Fibroblast of pulmonary artery (primary cell): ENCODE measurements around the gene TRAF2.

Experiments used
- DNase-seq: peaks from one replicate; pipeline ENCODE4 v3.0.0-alpha.2; 2010; ENCODE audit warnings: low read depth
- H3K4me3 ChIP-seq: replicated peaks from 2 replicates; pipeline ENCODE4 v1.5.1; 2011; ENCODE audit warnings: low read depth, mild to moderate bottlenecking, control low read depth, low read length, moderate library complexity
- CTCF ChIP-seq: IDR thresholded peaks from 2 replicates; pipeline ENCODE4 v1.5.1; 2011; ENCODE audit warnings: mild to moderate bottlenecking, control low read depth, low read length, inconsistent platforms; ENCODE audit errors: missing control alignments

TRAF2 gene

GRCh38 chr9:136931611-136932130 lies 45.4 kb downstream of the TRAF2 start:
- no peak for TF ChIP-seq CTCF
- H3K4me3 ChIP-seq = no peak overlapping the region
- no peak for DNase-seq

- DNase-seq = no peak
- no peak overlapping the region for H3K4me3 ChIP-seq
- no peak for TF ChIP-seq CTCF
These were observed 48.0 kb downstream of the TRAF2 start for GRCh38 chr9:136934277-136934676.

- H3K4me3 ChIP-seq = no peak overlapping the region
- DNase-seq = no peak
- no peak for TF ChIP-seq CTCF
These were observed 49.3 kb downstream of the TRAF2 start for GRCh38 chr9:136935651-136936050.

- no peak for DNase-seq
- no peak overlapping the region for H3K4me3 ChIP-seq
- no peak for TF ChIP-seq CTCF
These were observed 50.4 kb downstream of the TRAF2 start for GRCh38 chr9:136936645-136937170.

- no peak overlapping the region for H3K4me3 ChIP-seq
- no peak for TF ChIP-seq CTCF
- DNase-seq = no peak
These were observed 51.1 kb downstream of the TRAF2 start for GRCh38 chr9:136937186-136938001.

- H3K4me3 ChIP-seq = no peak overlapping the region
- no peak for DNase-seq
- TF ChIP-seq CTCF = no peak
These were observed 53.2 kb downstream of the TRAF2 start for GRCh38 chr9:136939431-136939995.
